Measurements from ENCODE around the gene KCNAB1. TPM values are rescaled to one million over a fixed set of nuclear protein-coding genes. Genes with fewer than 3 reads are reported as not detected.
"Not testable (repeated sequence)": the region's sequence is repeated elsewhere in the genome, so short reads cannot be mapped to it uniquely, and the experiment has no call there.

KCNAB1 gene
- total RNA-seq: not detected

GRCh38 chr3:156120528-156121251 lies at the start of gene KCNAB1:
TSS of gene KCNAB1 (plus strand) at chr3:156120578.
- POLR2A ChIA-PET: no interaction called here
- CTCF ChIA-PET: interaction anchor here (1.7 kb wide), 1 partner anchor 10 kb away, joined by 6 read pairs; no protein-coding TSS in a partner anchor

DNA sequence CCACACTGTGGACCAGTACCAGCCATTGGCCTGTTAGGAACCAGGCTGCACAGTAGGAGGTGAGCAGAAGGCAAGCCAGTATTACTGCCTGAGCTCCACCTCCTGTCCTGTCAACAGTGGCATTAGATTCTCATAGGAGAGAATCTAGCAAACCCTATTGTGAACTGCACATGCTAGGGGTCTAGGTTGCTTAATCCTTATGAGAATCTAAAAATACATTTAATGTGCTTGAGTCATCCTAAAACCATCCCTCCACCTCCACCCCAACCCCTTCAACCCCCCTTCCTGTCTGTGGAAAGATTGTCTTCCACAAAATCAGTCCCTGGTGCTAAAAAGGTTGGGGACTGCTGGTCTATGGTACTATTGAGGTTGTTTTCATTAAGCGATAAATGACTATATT lies 49.3 kb upstream of the KCNAB1 start:
- POLR2A ChIA-PET: interaction anchor here (0.6 kb wide), 1 partner anchor 265 kb away, joined by 3 read pairs; the partner anchor contains the start of gene C3orf33
- CTCF ChIA-PET: no interaction called here

DNA sequence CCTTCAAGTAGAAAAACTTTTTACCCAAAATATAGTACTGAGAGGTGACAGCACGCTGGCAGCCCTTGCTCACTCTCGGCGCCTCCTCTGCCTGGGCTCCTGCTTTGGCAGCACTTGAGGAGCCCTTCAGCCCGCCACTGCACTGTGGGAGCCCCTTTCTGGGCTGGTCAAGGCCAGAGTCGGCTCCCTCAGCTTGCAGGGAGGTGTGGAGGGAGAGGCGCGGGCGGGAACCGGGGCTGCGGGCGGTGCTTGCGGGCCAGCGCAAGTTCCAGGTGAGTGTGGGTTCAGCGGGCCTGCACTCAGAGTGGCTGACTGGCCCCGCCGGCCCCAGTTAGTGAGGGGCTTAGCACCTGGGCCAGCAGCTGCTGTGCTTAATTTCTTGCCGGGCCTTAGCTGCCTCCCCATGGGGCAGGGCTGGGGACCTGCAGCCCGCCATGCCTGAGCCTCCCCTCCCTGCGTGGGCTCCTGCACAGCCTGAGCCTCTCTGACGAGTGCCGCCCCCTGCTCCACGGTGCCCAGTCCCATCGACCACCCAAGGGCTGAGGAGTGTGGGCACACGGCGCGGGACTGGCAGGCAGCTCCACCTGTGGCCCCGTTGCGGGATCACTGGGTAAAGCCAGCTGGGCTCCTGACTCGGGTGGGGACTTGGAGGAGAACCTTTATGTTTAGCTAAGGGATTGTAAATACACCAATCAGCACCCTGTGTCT lies 47.3 kb upstream of the KCNAB1 start:
- CTCF ChIA-PET, POLR2A ChIA-PET: not testable (repeated sequence)

- ChIA-PET POLR2A (no interaction called here), CTCF (interaction anchor here (0.7 kb wide), 1 partner anchor 47 kb away, joined by 3 read pairs; no protein-coding TSS in a partner anchor)
Measured at GRCh38 chr3:156090126-156090525, 30.3 kb upstream of the KCNAB1 start.

GRCh38 chr3:156093964-156094363 lies 26.4 kb upstream of the KCNAB1 start:
- POLR2A ChIA-PET: no interaction called here
- CTCF ChIA-PET: no interaction called here

DNA sequence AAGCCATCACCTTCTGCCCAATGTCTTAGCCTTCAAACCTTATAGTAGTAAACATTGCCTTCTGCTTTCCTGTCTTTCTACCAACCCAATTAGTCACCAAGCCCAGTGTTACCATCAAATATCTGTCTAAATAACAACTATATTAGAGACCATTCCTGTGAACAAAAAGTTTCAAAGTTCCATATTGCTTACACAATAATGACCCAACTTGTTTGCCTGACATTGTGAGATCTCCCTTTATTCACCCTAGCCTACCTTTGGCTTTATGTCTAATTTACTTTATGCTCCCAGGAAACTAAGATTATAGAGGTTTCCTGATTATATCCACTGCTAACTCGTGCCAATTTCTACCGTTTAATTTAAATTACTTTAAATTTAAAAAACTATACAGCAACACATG lies 26.0 kb upstream of the KCNAB1 start:
- POLR2A ChIA-PET: no interaction called here
- CTCF ChIA-PET: no interaction called here

- POLR2A ChIA-PET, CTCF ChIA-PET: not testable (repeated sequence)
Measured at GRCh38 chr3:156095652-156096051, 24.7 kb upstream of the KCNAB1 start.

DNA sequence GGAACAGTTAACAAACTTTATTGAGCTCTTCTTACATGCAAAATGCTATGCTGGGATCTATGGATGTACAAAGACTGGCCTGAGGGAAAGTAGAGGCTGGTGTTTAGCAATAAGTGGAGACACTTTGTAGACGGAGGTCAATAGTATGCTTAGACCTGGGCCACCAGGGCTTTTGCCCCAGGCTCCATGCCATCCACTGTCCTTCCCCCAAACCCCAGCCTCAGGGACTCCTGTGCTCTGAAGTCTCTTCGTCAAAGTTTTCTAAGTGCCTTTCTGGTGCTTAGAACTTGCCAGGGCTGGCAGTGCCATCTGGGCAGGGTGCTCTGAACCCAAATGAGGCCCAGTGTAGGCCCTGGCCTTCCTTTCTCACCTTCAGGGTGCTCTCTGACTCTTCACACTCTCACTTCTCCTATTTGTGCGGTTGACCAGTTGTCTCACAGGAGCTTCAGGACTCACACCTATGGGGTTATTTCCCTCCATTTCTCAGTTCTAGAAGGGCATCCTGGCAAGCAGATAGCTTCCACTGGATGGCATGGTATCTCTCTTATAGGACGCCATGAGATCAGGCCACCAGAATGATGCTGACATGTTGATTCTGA lies 21.8 kb upstream of the KCNAB1 start:
- CTCF ChIA-PET: no interaction called here
- POLR2A ChIA-PET: no interaction called here

- POLR2A ChIA-PET, CTCF ChIA-PET: not testable (repeated sequence)
Measured at GRCh38 chr3:156099348-156099747, 21.0 kb upstream of the KCNAB1 start.

GRCh38 chr3:156099984-156100383 lies 20.4 kb upstream of the KCNAB1 start:
- POLR2A ChIA-PET, CTCF ChIA-PET: not testable (repeated sequence)

DNA sequence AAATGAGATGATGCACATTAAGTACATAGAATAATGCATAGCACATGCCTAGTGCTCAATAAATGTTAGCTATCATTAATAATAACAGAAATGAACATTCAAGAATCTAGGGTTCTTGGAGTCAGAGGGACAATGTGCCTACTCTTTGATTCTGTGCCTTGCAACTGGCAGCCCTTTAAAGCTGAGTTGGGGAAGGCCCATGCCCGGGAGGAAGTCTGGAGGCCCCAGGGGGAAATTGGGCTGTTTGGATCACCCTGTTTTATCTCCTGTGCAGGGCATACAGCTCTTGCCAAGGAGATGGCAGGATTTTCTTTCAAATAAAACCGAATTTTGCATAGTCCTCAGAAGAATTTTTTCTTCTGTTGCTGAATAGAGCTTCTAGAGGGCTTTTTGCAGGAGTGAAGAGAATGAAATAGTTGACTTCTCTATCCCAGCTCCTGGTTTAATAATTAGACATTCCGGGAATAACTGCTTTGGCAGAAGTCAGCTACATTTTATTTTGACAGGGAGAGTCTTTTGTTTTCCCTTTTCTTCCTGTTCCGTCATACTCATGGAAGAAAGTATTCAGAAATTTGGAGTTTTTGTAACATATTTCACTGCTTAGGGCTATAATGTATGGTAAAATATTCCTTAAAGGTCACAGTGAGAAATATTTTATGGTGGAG lies 18.0 kb upstream of the KCNAB1 start:
- POLR2A ChIA-PET: no interaction called here

DNA sequence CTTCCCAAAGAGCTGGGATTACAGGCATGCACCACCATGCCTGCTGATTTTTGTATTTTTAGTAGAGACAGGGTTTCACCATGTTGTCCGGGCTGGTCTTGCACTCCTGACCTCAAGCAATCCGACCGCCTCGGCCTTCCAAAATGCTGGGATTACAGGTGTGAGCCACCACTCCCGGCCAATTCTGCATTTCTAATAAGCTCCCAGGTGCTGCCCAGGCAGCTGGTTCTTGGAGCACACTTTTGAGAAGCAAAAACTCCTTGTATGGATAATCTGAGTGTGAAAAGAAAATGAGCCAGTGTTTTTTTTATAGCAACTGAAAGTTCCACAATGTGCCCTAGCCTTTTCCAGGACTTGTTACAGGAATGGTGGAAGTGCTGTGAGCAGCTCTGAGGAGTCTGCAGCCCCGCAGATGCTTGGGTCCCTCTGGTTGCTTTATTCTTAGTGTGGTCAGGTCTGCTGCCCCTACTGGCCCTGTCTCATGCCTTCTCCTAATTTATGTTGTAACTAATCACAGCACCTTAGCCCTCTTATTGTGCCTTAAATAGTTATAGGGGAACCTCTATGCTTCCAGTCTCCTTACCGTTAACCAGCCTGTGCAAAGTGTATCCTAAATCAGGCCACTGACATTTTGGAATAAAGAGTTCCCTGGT lies 13.5 kb upstream of the KCNAB1 start:
- ChIA-PET POLR2A (no interaction called here), CTCF (no interaction called here)

More for the DNA sequence above, 18.0 kb upstream of the KCNAB1 start:
- CTCF ChIA-PET: no interaction called here

DNA sequence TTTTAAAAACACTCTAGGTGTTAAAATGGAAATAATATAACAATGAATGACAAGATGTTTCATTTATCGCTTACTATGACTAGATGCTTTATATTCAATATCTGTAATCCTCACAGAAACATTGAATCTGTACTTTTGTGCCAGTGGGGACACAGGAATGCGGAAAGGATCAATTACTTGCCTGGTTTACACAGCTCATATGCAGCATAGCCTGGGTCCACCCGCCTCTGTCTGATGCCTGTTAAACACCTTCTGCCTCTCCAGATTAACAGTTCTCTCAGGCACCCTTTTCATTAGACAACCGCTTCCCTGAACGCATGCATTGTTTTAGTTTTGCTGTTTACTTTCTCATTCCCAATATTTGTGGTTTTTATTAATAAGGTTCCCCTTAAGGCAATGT lies 12.9 kb upstream of the KCNAB1 start:
- ChIA-PET CTCF (no interaction called here), POLR2A (no interaction called here)

DNA sequence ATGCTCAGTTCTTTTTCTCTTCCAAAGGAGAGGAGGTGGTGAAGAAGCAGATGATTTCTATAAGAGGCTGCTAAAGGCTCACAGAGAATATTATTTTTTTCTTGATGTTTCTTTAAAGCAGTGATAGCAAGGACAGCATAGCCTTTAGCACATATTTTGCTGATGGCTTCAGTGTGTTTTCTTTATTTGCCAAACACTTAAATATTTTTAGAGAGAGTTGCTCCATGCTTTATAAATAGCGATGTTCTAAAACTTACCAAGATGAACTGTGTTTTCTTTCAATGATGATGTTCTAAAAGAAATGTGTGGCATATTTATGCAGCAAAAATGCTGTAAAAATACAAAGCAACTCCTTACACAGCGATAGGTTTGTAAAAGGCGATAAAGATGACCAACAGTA lies 11.8 kb upstream of the KCNAB1 start:
- POLR2A ChIA-PET: no interaction called here
- CTCF ChIA-PET: no interaction called here

- ChIA-PET CTCF (no interaction called here), POLR2A (no interaction called here)
Measured at GRCh38 chr3:156109989-156110388, 10.4 kb upstream of the KCNAB1 start.

DNA sequence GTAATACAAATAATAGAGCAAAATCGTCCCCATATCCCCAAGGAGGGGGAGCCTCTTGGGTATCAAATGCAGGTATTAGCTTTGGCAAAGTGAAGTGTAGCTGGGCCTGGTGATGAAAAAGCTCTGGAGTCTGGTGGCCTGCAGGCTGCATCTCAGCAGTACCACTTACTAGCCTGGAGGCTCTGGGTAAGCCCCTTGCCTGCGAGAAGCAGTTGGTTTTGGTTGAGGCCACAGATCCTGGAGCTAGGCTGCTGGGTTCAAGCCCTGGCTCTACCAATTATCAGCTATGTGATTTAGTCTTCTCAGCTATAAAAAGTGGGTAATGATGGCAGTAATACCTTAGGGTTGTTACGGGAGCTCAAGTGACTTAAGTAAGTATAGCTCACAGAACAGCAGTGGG lies 6.1 kb downstream of the KCNAB1 start:
- CTCF ChIA-PET: interaction anchor here (1.2 kb wide), 1 partner anchor 9 kb away, joined by 3 read pairs; no protein-coding TSS in a partner anchor
- POLR2A ChIA-PET: no interaction called here

GRCh38 chr3:156131241-156131640 lies 10.9 kb downstream of the KCNAB1 start:
- POLR2A ChIA-PET: no interaction called here
- CTCF ChIA-PET: interaction anchor here (0.5 to 1.7 kb wide), 2 partner anchors 10 to 313 kb away, joined by 4 to 6 read pairs; partner anchors contain the start of gene KCNAB1

DNA sequence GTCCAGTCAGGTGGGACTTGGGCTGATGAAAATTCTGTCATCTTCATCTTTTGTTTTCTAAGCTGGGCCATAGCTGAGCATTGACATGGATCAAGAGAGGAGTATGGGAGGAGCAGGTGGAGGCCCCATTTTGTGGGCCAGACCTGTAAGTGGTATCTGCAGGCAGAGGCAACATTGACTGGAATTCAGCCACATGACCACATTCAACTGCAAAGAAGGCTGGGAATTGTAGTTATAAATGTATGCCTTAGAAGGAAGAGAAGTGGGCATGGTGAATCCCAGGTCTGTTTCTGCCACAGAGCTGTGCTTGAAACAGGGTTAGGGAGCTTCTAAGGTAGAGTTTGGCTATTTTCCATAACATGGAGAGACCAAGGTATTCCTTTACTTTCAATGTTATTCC lies 11.4 kb downstream of the KCNAB1 start:
- ChIA-PET POLR2A (no interaction called here), CTCF (interaction anchor here (1.7 kb wide), 1 partner anchor 11 kb away, joined by 6 read pairs; the partner anchor contains the start of gene KCNAB1)

- CTCF ChIA-PET: no interaction called here
- POLR2A ChIA-PET: no interaction called here
Measured at GRCh38 chr3:156132313-156132712, 11.9 kb downstream of the KCNAB1 start.

DNA sequence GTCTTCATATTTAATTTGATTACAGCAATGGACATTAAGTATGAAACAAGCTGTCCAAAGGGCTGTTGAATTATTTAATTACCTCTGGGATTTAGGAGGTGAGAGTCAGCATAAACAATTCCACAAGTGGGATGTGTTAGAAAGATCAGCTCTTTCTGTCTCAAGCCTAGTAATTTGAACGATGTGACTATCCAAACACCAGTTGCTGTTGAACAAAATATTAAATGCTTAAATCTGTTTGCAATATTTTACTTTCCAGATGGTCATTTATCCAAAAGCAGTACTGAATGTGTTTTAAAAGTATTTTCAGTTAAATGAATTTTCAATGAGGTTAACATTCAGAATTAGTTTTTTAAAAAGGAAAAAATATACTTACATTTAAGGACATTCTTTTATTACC lies 12.7 kb downstream of the KCNAB1 start:
- CTCF ChIA-PET: no interaction called here
- POLR2A ChIA-PET: no interaction called here

Measured in activated CD8-positive, alpha-beta memory T cell treated with anti-CD3 and anti-CD28 coated beads for 36 hours (primary cell).